HG03575 (cell line): Measurements from ENCODE around the gene PRKACG.
"Not testable (repeated sequence)": the region's sequence is repeated elsewhere in the genome, so short reads cannot be mapped to it uniquely, and the experiment has no call there.

ENCODE experiments used
- ATAC-seq: cut with Tn5 transposase; IDR thresholded peaks from one replicate; pipeline ENCODE4 v1.9.1; 2021; ENCODE audit not compliant: unreplicated experiment, insufficient number of reproducible peaks, low FRiP score; ENCODE audit errors: extremely low read depth

PRKACG gene

DNA sequence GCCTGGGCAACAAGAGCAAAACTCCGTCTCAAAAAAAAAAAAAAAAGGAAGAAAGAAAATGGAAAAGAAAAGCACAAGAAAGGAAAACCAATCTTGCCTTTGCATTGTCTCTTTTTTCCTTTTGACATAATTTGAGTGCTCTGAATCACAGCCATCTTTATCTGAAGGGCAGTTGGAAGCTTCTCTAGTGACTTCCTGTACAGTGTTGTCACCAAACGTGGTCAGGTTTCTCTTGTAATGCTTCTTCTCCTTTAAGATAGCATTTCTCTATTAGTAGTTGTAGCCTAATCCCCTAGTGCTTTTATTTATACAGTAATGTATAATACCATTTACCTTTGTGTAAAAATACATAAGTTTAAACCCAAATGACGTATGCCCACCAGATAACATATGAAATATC lies 18.1 kb downstream of the PRKACG start:
- no peak for ATAC-seq

DNA sequence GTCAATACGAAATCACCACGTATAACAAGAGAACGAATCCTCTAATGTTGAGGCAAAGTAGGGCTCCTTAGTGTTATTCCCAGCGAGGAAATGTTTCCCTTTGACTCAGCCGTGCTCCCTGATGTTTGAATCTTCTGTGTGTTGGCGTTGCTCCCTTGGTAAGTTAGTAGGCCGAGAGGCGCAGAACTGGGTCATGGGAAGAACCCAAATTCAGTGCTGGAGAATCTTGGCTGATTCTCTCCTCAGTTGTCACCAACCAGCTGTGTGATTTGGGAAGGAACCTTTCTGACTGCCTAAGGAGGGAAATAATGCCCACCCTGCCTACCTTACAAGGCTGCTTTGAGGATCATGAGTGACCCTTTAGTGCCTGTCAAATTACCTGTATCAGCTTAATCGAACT lies 22.5 kb downstream of the PRKACG start:
- no peak for ATAC-seq

GRCh38 chr9:68986949-68987348 lies 27.0 kb downstream of the PRKACG start:
- ATAC-seq: not testable (repeated sequence)

DNA sequence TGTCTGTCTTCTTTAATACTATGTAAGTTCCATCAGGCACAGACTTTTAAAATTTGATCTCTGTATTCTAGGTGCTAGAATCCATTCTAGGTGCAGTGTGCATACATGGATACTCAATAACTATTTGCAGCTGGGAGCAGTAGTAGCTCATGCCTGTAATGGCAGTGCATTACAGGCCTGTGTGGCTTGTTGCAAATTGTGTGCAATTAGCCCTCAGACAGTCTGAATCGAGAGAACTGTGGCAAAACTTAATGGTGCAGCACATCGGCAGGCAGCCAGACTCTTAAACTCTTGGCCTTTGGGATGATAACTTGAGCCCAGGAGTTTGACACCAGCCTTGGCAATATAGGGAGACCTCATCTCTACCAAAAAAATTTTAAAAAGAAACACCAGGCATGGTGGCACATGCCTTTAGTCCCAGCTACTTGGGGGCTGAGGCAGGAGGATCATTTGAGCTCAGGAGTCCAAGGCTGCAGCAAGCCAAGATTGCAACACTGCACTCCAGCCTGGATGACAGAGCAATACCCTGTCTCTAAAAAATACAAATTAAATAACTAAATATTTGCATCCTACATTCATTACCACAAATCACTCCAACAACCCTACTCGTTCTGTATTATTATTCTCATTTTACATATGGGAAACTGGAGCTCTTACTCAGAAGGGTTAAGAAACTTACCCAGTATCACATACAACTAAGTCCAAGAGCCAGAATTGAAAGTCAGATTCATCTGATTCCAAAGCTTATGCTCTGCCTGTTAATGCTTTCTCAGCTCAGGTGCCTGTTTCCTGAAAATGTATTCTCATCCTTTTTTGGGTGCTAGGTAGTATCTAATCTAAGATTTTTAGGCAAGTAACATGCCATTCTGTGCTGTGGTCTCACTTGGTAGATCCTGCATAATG lies 30.1 kb downstream of the PRKACG start:
- no peak for ATAC-seq

GRCh38 chr9:68983008-68983411 lies 30.9 kb downstream of the PRKACG start:
- no peak for ATAC-seq

DNA sequence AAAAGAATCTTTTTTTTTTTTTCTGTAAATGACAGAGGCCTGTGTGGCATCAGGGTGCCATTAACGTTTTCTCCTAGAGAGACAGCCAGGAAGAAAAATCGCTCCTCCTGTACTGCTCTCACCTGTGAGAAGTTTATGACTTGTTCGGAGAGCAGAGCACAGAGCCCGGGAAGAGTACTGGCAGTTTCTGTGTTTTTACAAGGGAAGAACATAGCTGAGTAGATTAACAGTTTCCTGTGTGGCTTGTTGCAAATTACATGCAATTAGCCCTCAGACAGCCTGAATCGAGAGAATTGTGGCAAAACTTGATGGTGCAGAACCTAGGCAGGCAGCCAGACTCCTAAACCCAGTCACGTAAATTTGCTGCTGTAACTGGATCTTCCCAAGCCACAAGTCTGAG lies 32.1 kb downstream of the PRKACG start:
- ATAC-seq: no peak

DNA sequence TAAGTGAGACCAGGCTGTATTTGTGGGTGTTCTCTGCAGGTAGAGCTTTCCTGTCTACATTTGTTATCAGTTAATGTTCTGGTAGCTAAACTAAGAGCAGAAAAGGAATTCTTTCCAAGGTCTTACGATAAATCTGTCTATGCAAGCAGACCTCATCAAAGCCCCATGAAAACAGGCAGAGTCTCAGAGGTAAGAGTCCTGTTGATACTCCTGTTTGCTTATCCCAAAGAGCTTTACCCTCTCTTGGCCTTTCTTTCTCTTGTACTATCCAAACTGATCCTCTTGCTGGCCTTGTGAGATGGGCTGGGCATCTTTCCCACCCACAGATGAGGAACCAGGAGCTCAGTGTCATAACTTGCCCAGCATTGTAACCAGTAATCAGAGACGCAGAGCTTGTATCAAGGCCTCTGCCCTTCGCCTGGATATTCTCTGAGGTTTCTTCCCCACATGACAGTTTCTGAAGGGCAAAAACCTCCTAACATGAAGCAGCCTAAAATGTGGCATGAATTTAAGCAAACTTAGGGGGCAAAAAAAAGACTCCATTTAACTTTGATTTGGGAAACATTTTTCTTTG lies 33.5 kb downstream of the PRKACG start:
- no peak for ATAC-seq

DNA sequence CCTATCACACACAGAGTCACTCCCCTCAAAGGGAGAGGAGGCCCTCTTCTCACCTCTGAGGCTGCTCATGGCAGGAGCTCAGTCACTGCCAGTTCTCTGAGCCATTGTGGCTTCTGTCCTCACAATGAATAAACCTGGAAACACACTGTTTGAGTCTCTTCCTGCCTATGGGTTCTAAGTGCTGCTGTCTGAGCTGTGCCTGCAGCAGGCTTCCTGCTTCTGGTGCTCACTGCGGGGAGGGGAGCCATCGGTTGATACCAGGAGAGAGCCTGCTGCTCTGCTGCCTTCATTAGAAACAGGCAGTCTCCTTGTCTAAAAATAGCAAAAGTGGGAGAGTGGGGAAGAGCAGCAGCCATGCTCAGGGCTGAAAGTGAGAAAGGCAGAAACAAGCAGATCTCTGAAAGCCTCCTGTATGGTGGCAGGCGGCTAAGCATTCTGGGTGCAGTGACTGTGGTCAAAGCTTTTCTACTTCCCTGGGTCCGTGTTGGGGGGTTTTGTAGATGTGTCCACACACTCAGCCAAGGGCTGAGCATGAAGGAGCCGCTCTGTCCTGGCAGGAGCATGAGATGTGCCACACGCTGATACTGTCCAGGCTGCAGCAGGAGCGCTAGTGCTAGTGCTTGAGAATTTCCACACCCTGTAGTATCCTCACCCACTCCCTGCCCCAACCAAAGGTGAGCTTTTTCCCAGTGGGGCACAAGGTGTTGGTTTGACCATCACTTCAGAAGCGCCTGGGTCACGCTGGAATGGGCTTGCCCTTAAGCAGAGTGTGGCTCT lies 34.2 kb downstream of the PRKACG start:
- ATAC-seq: no peak

- ATAC-seq: no peak
These were observed 35.4 kb downstream of the PRKACG start for GRCh38 chr9:68978501-68978900.

DNA sequence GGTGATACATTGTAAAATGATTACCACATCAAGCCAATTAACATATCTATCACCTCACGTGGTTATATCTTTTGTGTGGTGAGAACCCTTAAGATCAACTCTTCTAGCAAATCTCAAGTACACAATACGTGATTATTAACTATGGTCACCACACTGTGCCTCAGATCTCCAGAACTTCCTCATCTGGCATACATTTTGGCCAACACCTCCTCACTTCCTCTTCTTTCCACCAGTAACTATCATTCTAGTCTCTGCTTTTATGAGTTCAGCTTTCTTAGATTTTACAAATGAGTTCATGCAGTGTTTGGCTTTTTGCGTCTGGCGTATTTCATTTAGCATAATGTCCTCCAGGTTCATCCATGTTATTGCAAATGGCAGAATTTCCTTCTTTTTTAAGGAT lies 35.8 kb downstream of the PRKACG start:
- no peak for ATAC-seq

- no peak for ATAC-seq
These were observed 38.4 kb downstream of the PRKACG start for GRCh38 chr9:68975365-68976043.

DNA sequence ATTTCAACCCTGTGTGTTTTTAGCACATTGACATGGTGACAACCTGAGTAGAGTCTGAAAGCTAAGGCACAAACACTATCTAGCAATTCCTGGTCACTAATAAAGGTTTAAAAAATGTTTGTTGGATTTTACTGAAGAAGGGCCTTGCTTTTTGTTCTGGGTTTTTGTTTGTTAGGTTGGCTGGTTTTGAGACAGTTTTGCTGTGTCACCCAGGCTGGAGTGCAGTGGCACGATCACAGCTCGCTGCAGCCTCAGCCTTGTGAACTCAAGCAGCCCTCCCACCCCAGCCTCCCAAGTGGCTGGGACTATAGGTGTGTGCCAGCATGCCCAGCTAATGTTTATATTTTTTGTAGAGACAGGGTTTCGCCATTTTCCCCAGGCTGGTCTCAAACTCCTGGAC lies 39.0 kb downstream of the PRKACG start:
- no peak for ATAC-seq

DNA sequence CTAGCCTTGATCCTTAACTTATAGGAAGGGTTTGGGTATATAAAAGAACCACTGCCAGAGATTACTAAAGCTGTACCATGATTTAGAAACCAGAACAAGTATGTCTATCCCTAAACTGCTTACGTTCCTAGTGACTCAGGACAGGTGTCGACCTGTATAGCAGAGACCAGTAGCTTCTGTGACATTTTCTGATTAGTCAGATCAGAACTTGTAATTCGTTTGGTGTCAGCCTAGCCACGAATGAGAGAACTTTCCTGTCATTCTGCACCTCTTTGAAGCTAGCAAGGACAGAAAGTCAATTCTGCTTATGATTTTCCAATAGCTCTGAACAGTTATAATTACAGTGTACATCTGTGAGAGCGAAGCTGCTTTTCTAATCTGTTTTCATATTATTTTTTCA lies 39.5 kb downstream of the PRKACG start:
- peak; percentile 81 for ATAC-seq

DNA sequence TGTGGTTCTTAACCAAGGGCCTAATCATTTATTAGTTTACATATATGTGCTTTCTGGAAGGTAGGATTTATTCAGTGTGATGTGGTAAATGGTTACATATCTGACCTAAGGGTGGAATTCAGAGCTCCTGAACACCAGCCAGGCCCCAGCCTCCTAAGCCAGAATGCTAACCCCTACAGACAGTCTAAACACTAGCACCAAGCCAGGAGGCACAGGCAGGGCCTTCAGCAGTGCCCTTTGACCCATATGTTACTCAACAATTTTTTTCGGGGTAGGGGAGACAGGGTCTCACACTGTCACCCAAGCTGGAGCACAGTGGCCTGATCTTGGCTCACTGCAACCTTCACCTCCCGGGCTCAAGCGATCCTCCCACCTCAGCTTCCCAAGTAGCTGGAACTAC lies 40.3 kb downstream of the PRKACG start:
- ATAC-seq: no peak

- ATAC-seq: no peak
These were observed 43.8 kb downstream of the PRKACG start for GRCh38 chr9:68970151-68970550.

DNA sequence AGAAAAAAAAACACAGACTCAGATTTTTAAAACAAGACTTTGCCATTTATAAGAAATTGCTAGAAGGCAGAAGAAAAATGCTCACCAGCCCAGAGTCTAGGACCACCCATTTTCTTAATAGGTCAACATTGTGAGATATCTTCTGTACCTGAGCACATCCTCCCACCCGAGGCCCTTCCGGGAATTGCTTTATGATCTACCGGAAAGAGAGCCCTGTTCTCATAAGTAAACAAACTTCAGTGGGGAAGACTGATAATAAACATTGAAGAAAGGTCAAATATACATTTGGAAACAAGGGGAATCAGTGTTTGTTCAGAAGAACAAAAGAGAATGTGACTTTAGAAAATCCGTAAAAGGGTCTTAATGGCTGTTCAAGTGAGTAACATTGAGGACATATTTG lies 44.4 kb downstream of the PRKACG start:
- ATAC-seq: no peak

- ATAC-seq: no peak
These were observed 46.1 kb downstream of the PRKACG start for GRCh38 chr9:68967800-68968199.

DNA sequence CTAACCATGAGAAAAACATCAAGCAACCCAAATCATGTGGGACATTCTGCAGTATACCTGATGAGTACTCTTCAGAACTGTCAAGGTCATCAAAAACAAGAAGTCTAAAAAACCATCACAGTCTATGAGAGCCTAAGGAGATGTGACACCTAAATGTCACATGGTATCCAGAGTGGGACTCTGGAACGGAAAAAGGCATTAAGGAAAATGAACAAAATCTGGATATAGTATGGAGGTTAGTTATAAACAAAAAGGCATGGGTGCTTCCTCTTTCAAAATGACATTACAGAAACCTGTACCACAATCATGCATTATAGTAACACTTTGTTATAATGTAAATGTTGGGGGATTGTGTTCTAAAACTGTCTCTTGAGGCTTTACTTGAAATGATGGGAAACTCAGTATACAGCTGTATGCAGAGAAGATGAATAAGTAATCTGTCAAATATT lies 47.4 kb downstream of the PRKACG start:
- peak; percentile 54 for ATAC-seq

- ATAC-seq: no peak
These were observed 49.1 kb downstream of the PRKACG start for GRCh38 chr9:68964765-68965164.
